ENCODE data around the gene APBA2.

- TF ChIP-seq CTCF (conservative IDR thresholded peaks at IDR 0.05; ENCODE audit: low read length): no peak
- no peak for TF ChIP-seq EZH2phosphoT487 (IDR thresholded peaks at IDR 0.05; ENCODE audit: borderline replicate concordance, low read depth, low read length)
These were observed 92.2 kb downstream of the APBA2 start for GRCh38 chr15:28978011-28978378.

Measured in OCI-LY7 (cell line).